ENCODE measurements around the gene CNGA1.
A peak's percentile ranks its signal among the peaks of the same experiment; 100 is the strongest.
"Not testable (repeated sequence)": the region's sequence is repeated elsewhere in the genome, so short reads cannot be mapped to it uniquely, and the experiment has no call there.

The CNGA1 gene

DNA sequence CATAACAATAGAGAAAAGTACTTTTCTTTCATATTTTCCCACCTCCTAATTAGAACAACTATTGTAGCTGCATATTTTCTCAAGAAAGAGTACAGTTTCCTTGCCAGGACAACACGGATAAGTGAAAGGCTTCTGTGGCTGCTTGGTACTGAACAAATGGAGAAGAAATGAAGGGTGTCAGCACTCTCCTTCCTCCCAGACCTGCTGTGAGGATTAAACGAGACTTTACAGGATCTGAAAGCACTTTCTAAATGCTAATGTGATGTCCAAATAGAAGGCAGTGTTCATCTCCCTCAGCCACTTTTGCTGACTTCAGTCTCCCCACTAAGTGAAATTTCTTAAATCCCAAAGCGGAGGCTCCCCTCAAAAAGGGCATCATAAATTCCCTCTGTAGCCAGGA is 14.0 kb upstream of the CNGA1 start:
- FAIRE-seq, result no peak

GRCh38 chr4:48028696-48029095 is 12.2 kb upstream of the CNGA1 start:
- FAIRE-seq, result peak; percentile 49

GRCh38 chr4:48027653-48028052 is 11.2 kb upstream of the CNGA1 start:
- FAIRE-seq, result no peak

DNA sequence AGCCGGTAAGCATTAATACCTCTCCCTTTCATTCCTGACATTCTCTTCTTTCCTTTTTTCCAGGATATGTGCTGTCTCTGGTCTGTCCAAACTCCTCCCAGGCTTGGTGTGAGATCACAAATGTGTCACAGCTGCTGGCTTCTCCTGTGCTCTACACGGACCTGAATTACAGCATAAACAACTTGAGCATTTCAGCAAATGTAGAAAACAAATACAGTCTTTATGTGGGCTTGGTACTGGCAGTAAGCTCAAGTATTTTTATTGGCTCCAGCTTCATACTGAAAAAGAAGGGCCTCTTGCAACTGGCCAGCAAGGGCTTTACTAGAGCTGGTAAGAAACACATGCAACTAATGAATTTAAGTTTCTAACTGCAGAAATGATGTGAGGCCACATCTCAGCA is 8.5 kb upstream of the CNGA1 start:
- FAIRE-seq, result no peak

- no peak for FAIRE-seq
Measured at GRCh38 chr4:48024522-48024921, 8.0 kb upstream of the CNGA1 start.

GRCh38 chr4:48022192-48022799 is 5.8 kb upstream of the CNGA1 start:
- no peak for FAIRE-seq

DNA sequence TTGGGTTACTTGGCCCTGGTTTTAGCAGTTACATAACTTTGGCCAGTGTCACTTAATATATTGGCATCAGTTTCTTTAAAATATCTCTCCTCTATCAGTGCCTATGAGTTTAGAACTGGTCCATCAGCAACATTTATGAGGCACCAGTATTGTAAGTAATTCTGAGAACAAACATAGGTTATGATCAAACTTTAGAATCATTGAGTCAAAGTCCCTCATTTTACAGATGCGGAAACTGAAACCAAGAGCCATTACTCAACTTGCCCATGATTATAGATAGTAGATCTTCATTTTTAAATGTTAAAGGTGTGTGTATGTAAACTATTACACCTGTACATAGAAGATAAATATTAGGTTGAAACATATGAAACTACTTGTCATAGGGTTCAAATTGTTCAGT is 4.6 kb upstream of the CNGA1 start:
- FAIRE-seq, result no peak

- FAIRE-seq, result no peak
Measured at GRCh38 chr4:48018112-48018511, 1.6 kb upstream of the CNGA1 start.

DNA sequence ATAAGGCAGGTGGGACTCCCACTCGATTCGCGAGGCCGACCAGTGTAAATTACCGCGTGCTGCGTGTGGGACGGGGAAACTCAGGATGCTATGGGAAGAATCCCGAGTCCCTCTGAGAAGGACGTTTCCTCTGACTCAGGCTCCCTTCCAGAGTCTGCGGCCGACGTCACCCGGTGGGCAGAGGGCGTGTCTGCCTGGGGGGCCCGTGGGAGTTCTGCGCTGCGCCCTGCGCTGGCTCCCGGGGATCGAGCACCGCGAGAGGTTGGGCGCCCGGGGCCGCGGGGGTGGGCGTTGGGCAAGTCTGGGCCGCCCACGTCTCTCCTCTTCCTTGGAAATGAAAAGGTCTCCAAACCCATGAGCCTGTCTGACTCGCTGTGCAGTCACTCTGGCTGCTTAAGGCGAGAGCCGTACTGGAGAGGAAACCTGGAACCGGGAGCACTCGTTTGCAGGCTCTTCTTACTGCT is 659 bp upstream of the CNGA1 start:
- FAIRE-seq, result no peak

- FAIRE-seq, result no peak
Measured at GRCh38 chr4:48015678-48016077, 803 bp downstream of the CNGA1 start.

- no peak for FAIRE-seq
Measured at GRCh38 chr4:48015216-48015615, 1.3 kb downstream of the CNGA1 start.

- FAIRE-seq, result no peak
Measured at GRCh38 chr4:48012824-48013223, 3.7 kb downstream of the CNGA1 start.

GRCh38 chr4:48011722-48012121 is 4.8 kb downstream of the CNGA1 start:
- FAIRE-seq, result no peak

GRCh38 chr4:48010906-48011305 is 5.6 kb downstream of the CNGA1 start:
- FAIRE-seq, result not testable (repeated sequence)

GRCh38 chr4:48008021-48008596 is 8.4 kb downstream of the CNGA1 start:
- no peak for FAIRE-seq

DNA sequence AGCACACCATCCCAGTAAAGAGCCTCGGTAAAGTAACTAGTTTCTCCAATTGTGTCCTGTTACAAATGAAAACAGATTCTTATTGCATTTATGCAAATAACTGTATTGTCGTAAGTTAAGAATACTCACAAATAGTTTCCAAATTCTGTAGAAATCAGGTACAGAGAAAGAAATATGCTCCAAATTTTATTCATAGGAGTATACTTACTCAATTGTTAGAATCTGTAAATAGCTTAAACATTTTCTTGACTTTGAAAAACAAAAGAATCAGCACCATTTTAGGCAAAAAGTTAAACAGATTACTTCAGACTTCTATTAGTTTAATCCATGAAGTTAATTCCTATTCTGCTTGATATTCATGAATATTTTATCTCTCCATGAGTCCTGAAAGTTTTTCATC is 10.7 kb downstream of the CNGA1 start:
- FAIRE-seq, result no peak

DNA sequence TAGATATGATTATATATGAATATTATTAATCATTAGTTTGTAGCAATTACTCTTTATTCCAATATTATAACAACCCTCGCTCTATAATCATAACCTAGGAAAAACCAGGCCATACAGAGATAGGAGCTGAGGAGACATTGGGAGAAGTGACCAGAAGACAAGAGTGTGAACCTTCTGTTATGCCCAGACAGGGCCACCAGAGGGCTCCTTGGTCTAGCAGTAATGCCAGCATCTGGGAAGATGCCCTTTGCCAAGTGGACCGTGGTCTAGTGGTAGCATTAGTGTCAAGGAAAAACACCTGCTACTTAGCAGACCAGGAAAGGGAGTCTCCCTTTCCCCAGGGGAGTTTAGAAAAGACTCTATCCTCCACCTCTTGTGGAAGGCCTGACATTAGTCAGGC is 12.9 kb downstream of the CNGA1 start:
- FAIRE-seq, result not testable (repeated sequence)

- FAIRE-seq, result no peak
Measured at GRCh38 chr4:48002267-48002666, 14.2 kb downstream of the CNGA1 start.

DNA sequence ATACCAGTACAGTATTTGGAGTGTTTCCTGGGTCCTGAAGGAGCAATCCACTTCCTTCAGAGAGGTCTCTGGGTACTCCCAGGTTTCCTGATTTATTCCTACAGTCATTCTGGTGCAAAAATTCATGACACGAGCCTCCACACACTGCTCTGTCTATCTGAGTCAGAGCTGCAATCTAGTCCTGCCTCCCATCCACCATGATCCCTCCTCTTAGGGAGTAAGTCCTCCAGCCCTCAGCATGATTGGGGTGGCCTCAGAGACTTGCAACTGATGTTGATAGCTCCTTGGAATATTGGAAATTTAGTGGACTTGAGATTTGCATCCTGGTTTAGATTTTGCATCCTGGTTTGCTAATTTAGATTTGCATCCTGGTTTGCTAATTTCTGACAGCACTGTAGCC is 20.5 kb downstream of the CNGA1 start:
- FAIRE-seq, result no peak

DNA sequence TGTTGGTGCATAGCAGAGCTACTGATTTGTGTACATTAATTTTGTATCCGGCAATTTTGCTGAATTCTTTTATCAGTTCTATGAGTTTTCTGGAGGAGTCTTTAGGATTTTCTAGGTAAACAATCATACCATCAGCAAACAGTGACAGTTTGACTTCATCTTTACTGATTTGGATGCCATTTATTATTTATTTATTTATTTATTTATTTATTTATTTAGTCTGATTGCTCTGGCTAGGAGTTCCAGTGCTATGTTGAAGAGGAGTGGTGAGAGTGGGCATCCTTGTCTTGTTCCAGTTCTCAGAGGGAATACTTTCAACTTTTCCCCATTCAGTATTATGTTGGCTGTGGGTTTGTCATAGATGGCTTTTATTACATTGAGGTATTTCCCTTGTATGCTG is 24.0 kb downstream of the CNGA1 start:
- FAIRE-seq, result not testable (repeated sequence)

DNA sequence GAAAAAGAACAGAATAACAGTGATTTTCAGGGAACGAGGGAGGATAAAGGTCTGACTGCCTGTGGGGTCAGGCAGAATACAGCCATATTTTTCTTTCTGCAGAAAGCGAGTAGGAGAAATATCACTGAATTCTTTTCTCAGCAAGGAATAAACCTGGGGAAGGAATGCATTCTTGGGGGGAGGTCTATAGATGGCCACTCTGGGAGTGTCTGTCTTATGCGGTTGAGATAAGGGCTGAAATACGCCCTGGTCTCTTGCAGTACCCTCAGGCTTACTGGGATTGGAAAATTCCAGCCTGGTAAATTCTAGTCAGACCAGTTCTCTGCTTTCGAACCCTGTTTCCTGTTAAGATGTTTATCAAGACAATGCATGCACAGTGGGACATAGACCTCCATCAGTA is 26.3 kb downstream of the CNGA1 start:
- no peak for FAIRE-seq

- FAIRE-seq, result no peak
Measured at GRCh38 chr4:47974566-47974965, 41.9 kb downstream of the CNGA1 start.

GRCh38 chr4:47972721-47973120 is 43.8 kb downstream of the CNGA1 start:
- no peak for FAIRE-seq

DNA sequence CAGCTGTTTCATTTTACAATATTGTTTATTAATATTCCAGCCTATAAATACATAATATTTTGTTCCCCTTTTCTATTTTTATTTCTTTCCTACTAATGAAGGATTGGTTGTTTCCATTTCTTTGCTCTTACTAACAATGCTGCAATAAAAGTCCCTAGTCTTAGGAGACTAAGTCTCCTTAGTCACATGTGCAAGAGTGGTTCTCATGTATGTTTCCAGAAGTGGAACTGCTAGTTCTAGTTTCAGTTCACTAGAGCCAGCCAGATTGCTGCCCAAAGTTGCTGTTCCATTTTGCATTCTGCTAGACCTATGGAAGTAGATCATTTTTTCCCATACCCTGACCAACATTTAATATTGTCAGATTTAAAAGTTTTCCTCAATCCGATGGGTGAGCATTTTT is 44.3 kb downstream of the CNGA1 start:
- FAIRE-seq, result no peak

GRCh38 chr4:47968847-47969246 is 47.6 kb downstream of the CNGA1 start:
- FAIRE-seq, result no peak

All from colon (tissue), 2 donors.